T follicular helper cell (primary cell): Measurements from ENCODE around the gene ATXN10.

Source experiments
- DNase-seq: peaks from one replicate; pipeline ENCODE4 v3.0.0-alpha.2; 2020; ENCODE audit warnings: low read depth

ATXN10 gene

GRCh38 chr22:45860201-45860600 lies 188.6 kb downstream of the ATXN10 start:
- no peak for DNase-seq

GRCh38 chr22:45861259-45861658 lies 189.6 kb downstream of the ATXN10 start:
- DNase-seq = no peak

GRCh38 chr22:45863981-45864751 lies 192.5 kb downstream of the ATXN10 start:
- DNase-seq = peak; percentile 49

- DNase-seq = no peak
Observed at GRCh38 chr22:45864959-45865476, 193.4 kb downstream of the ATXN10 start.

GRCh38 chr22:45865561-45866125 lies 194.0 kb downstream of the ATXN10 start:
- DNase-seq = no peak

GRCh38 chr22:45866126-45866645 lies 194.6 kb downstream of the ATXN10 start:
- no peak for DNase-seq

- no peak for DNase-seq
Observed at GRCh38 chr22:45866646-45867117, 195.0 kb downstream of the ATXN10 start.

- DNase-seq = no peak
Observed at GRCh38 chr22:45867118-45867905, 195.7 kb downstream of the ATXN10 start.

- no peak for DNase-seq
Observed at GRCh38 chr22:45867906-45868555, 196.4 kb downstream of the ATXN10 start.

GRCh38 chr22:45868571-45869339 lies 197.1 kb downstream of the ATXN10 start:
- no peak for DNase-seq

GRCh38 chr22:45869340-45869847 lies 197.8 kb downstream of the ATXN10 start:
- no peak for DNase-seq

- DNase-seq = no peak
Observed at GRCh38 chr22:45870011-45870410, 198.4 kb downstream of the ATXN10 start.

- no peak for DNase-seq
Observed at GRCh38 chr22:45871721-45872120, 200.1 kb downstream of the ATXN10 start.

- DNase-seq = no peak
Observed at GRCh38 chr22:45872659-45873263, 201.1 kb downstream of the ATXN10 start.

- DNase-seq = no peak
Observed at GRCh38 chr22:45876136-45877035, 204.8 kb downstream of the ATXN10 start.

- no peak for DNase-seq
Observed at GRCh38 chr22:45877036-45877380, 205.4 kb downstream of the ATXN10 start.

- no peak for DNase-seq
Observed at GRCh38 chr22:45877651-45878050, 206.0 kb downstream of the ATXN10 start.

GRCh38 chr22:45878051-45878781 lies 206.6 kb downstream of the ATXN10 start:
- no peak for DNase-seq
